Smooth muscle cell (in vitro differentiated cells): ENCODE results near the gene RTN4R. TPM values are rescaled to one million over a fixed set of nuclear protein-coding genes. Genes with fewer than 3 reads are reported as not detected.

Experiments
- DNase-seq: peaks from one replicate; lab custom pipeline; 2025; ENCODE audit not compliant: unreplicated experiment; lab: John Stamatoyannopoulos, UW
- H2AFZ ChIP-seq: fragments of 200-600 bp; sonication (generic); 2 replicates; pipeline ENCODE4 v1.6.0; 2016; ENCODE audit warnings: antibody characterized with exemption, low read depth, mild to moderate bottlenecking
- H3F3A ChIP-seq: fragments of 200-600 bp; sonication (generic); 2 replicates; pipeline ENCODE4 v1.6.0; 2017; ENCODE audit warnings: antibody characterized with exemption, low read depth
- H3K27ac ChIP-seq: fragments of 200-600 bp; sonication (generic); 2 replicates; pipeline ENCODE4 v1.5.1; 2016; ENCODE audit warnings: low read depth, mild to moderate bottlenecking
- H3K27me3 ChIP-seq: fragments of 200-600 bp; sonication (generic); 2 replicates; pipeline ENCODE4 v1.6.1; 2016; ENCODE audit warnings: low read depth, mild to moderate bottlenecking
- H3K36me3 ChIP-seq: fragments of 200-600 bp; sonication (generic); 2 replicates; pipeline ENCODE4 v1.5.1; 2016; ENCODE audit warnings: low read depth
- H3K4me1 ChIP-seq: fragments of 200-600 bp; sonication (generic); 2 replicates; pipeline ENCODE4 v1.5.1; 2016; ENCODE audit warnings: low read depth
- H3K4me2 ChIP-seq: fragments of 200-600 bp; sonication (generic); 2 replicates; pipeline ENCODE4 v1.6.0; 2016; ENCODE audit warnings: mild to moderate bottlenecking
- H3K4me3 ChIP-seq: fragments of 200-600 bp; sonication (generic); 2 replicates; pipeline ENCODE4 v1.5.1; 2016; ENCODE audit warnings: mild to moderate bottlenecking
- H3K79me2 ChIP-seq: fragments of 200-600 bp; sonication (generic); 2 replicates; pipeline ENCODE4 v1.6.0; 2016; ENCODE audit warnings: low read depth, mild to moderate bottlenecking
- H3K9ac ChIP-seq: fragments of 200-600 bp; sonication (generic); 2 replicates; pipeline ENCODE4 v1.6.0; 2016; ENCODE audit warnings: low read depth
- H3K9me3 ChIP-seq: fragments of 200-600 bp; sonication (generic); replicated peaks from 2 replicates; pipeline ENCODE4 v1.5.1; 2016; ENCODE audit warnings: low read depth
- H4K20me1 ChIP-seq: fragments of 200-600 bp; sonication (generic); 2 replicates; pipeline ENCODE4 v1.6.0; 2016; ENCODE audit warnings: low read depth
- CTCF ChIP-seq: fragments of 200-600 bp; sonication (generic); IDR thresholded peaks from 2 replicates; pipeline ENCODE4 v1.5.1; 2017; ENCODE audit warnings: borderline replicate concordance, mild to moderate bottlenecking, antibody characterized with exemption; ENCODE audit not compliant: insufficient read depth, poor library complexity, severe bottlenecking
- WGBS: methylation state at CpG from one replicate; pipeline ENCODE4 v1.1.7; 2016; ENCODE audit warnings: low lambda C conversion rate; 5-methylcytosine and 5-hydroxymethylcytosine counted together
- polyA plus RNA-seq: library from polyadenylated mRNA; unstranded; fragments of >200 nt; fragmentation: Nextera tagmentation; extraction: Ambion mirVana; gene quantifications from 2 replicates; pipeline ENCODE4 v1.2.1, GENCODE V29; 2016
- total RNA-seq: library from RNA; depleted of rRNA; stranded (reverse); fragments of >200 nt; gene quantifications from 2 replicates; pipeline ENCODE4 v1.2.3, GENCODE V29; 2014

RTN4R gene
- total and polyA plus RNA-seq, 2 experiments from 2014 or later: 1.8 to 4.7 TPM

- Histone ChIP-seq H3K4me2 (no peak overlapping the region), H3K79me2 (no peaks in the 10 kb centered on the region), H3K4me3 (no peak overlapping the region), H4K20me1 (no peaks in the 10 kb centered on the region), H3K27me3 (no peaks in the 10 kb centered on the region), H3K9me3 (no peaks in the 10 kb centered on the region), H3F3A (no peaks in the 10 kb centered on the region), H3K4me1 (no peaks in the 10 kb centered on the region), H3K9ac (no peak overlapping the region), H2AFZ (no peak overlapping the region), H3K36me3 (no peaks in the 10 kb centered on the region), H3K27ac (no peak overlapping the region)
- TF ChIP-seq CTCF: no peak
- no peak for DNase-seq
- 77% methylated on average over 4 of the region's 4 CpGs for WGBS
These were observed 50.6 kb downstream of the RTN4R start for GRCh38 chr22:20217563-20217962.

DNA sequence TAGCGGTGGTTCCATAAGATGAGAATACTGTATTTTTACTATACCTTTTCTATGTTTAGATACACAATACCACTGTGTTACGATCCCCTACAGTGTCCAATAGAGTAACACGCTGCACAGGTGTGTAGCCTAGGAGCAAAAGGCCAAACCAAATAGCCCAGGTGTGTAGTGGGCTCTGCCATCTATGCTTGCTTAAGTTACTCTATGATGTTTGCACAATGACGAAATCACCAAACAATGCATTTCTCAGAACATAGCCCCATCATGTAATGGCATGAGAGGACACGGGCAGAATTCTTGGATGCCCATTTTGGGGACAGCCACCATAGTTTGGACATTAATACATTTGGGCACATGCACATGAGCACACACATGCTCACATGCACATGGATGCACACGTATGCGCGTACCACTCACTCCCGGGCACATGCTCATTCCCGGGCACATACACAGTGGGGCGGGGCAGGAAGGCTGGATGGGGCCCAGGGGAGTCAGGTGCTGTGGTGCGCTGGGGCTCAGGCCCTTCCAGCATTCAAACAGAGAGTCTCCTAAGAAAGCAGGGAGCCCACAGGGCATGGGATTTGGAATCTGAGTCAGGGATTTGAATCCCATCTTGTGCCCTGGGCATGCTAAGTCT is 51.1 kb downstream of the RTN4R start:
- Histone ChIP-seq H3F3A (no peaks in the 10 kb centered on the region), H3K9me3 (no peaks in the 10 kb centered on the region), H2AFZ (no peak overlapping the region), H3K79me2 (no peaks in the 10 kb centered on the region), H3K27me3 (no peaks in the 10 kb centered on the region), H3K9ac (no peak overlapping the region), H3K36me3 (no peaks in the 10 kb centered on the region), H3K4me3 (no peak overlapping the region), H3K4me2 (no peak overlapping the region), H4K20me1 (no peaks in the 10 kb centered on the region), H3K4me1 (no peaks in the 10 kb centered on the region), H3K27ac (no peak overlapping the region)
- WGBS: 96% methylated on average over 12 of the region's 12 CpGs
- TF ChIP-seq CTCF: no peak
- no peak for DNase-seq

DNA sequence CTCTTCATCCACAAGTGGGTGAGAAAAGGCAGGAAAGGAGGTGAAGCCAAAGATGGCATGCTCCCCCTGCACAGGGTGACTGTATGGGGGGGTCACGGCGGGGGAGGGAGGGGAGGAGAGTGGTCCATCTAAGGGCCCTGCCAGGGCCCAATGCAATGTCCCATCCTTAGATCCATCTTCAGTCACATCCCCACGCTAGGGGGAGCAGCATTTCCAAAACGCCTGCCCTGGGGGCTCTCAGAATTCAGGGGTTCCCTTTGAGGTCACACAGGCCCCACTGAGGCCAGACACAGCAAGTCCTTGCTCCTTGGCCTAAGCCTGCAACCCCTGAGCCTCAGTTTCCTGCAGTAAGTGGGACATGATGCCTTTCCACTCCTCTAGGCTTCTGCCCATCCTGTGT is 52.4 kb downstream of the RTN4R start:
- Histone ChIP-seq H3K4me3 (no peak overlapping the region), H3K9ac (no peak overlapping the region), H3K27me3 (no peaks in the 10 kb centered on the region), H3K27ac (no peak overlapping the region), H3K4me2 (no peak overlapping the region), H3K4me1 (no peaks in the 10 kb centered on the region), H3F3A (no peaks in the 10 kb centered on the region), H2AFZ (no peak overlapping the region), H3K9me3 (no peaks in the 10 kb centered on the region), H4K20me1 (no peaks in the 10 kb centered on the region), H3K79me2 (no peaks in the 10 kb centered on the region), H3K36me3 (no peaks in the 10 kb centered on the region)
- no peak for DNase-seq
- WGBS: 79% methylated on average over 2 of the region's 4 CpGs
- no peak for TF ChIP-seq CTCF

GRCh38 chr22:20214853-20215252 is 53.3 kb downstream of the RTN4R start:
- H4K20me1 ChIP-seq: no peaks in the 10 kb centered on the region
- no peaks in the 10 kb centered on the region for H3K36me3 ChIP-seq
- no peaks in the 10 kb centered on the region for H3K9me3 ChIP-seq
- no peak for TF ChIP-seq CTCF
- H3K79me2 ChIP-seq: no peaks in the 10 kb centered on the region
- 94% methylated on average over 7 of the region's 7 CpGs for WGBS
- H3K27ac ChIP-seq: no peak overlapping the region
- H2AFZ ChIP-seq: no peak overlapping the region
- DNase-seq: no peak
- no peaks in the 10 kb centered on the region for H3K4me1 ChIP-seq
- H3K4me2 ChIP-seq: no peak overlapping the region
- H3F3A ChIP-seq: no peaks in the 10 kb centered on the region
- no peak overlapping the region for H3K4me3 ChIP-seq
- H3K27me3 ChIP-seq: no peaks in the 10 kb centered on the region
- H3K9ac ChIP-seq: no peak overlapping the region
